ENCODE results near the gene BMPR1A.
"Not testable (repeated sequence)": the region's sequence is repeated elsewhere in the genome, so short reads cannot be mapped to it uniquely, and the experiment has no call there.

Gene BMPR1A

GRCh38 chr10:86944471-86944870, 188.1 kb downstream of the BMPR1A start:
- DNase-seq, result no peak

- no peak for DNase-seq
Measured at GRCh38 chr10:86944907-86945306, 188.5 kb downstream of the BMPR1A start.

GRCh38 chr10:86945361-86946212, 189.2 kb downstream of the BMPR1A start:
- no peak for DNase-seq

- DNase-seq, result no peak
Measured at GRCh38 chr10:86946213-86947155, 190.1 kb downstream of the BMPR1A start.

- not testable (repeated sequence) for DNase-seq
Measured at GRCh38 chr10:86947806-86948205, 191.4 kb downstream of the BMPR1A start.

- DNase-seq, result no peak
Measured at GRCh38 chr10:86950349-86950748, 193.9 kb downstream of the BMPR1A start.

- no peak for DNase-seq
Measured at GRCh38 chr10:86951184-86951761, 194.9 kb downstream of the BMPR1A start.

- DNase-seq, result no peak
Measured at GRCh38 chr10:86952106-86952505, 195.7 kb downstream of the BMPR1A start.

- not testable (repeated sequence) for DNase-seq
Measured at GRCh38 chr10:86952697-86953096, 196.3 kb downstream of the BMPR1A start.

GRCh38 chr10:86953747-86954680, 197.6 kb downstream of the BMPR1A start:
- no peak for DNase-seq

GRCh38 chr10:86954681-86955500, 198.5 kb downstream of the BMPR1A start:
- DNase-seq, result no peak

- DNase-seq, result no peak
Measured at GRCh38 chr10:86955501-86956194, 199.2 kb downstream of the BMPR1A start.

- DNase-seq, result no peak
Measured at GRCh38 chr10:86956195-86956847, 199.9 kb downstream of the BMPR1A start.

- no peak for DNase-seq
Measured at GRCh38 chr10:86956848-86957448, 200.5 kb downstream of the BMPR1A start.

GRCh38 chr10:86957471-86958115, 201.2 kb downstream of the BMPR1A start, which contains the start of gene MMRN2:
TSS of gene MMRN2 (minus strand) at chr10:86957615. CDS start at chr10:86957541, 74 bp downstream.
- no peak for DNase-seq

GRCh38 chr10:86958116-86958900, 201.9 kb downstream of the BMPR1A start, which contains the start of gene SNCG:
TSS of gene SNCG (plus strand) at chr10:86958599. CDS start at chr10:86958698, 99 bp downstream.
- no peak for DNase-seq

- DNase-seq, result no peak
Measured at GRCh38 chr10:86958901-86959736, 202.7 kb downstream of the BMPR1A start.
